ENCODE data around the gene LAMB4. TPM values are rescaled to one million over a fixed set of nuclear protein-coding genes. Genes with fewer than 3 reads are reported as not detected.

LAMB4 gene
- total and polyA plus RNA-seq, 2 experiments from 2014 or later, result not detected

DNA sequence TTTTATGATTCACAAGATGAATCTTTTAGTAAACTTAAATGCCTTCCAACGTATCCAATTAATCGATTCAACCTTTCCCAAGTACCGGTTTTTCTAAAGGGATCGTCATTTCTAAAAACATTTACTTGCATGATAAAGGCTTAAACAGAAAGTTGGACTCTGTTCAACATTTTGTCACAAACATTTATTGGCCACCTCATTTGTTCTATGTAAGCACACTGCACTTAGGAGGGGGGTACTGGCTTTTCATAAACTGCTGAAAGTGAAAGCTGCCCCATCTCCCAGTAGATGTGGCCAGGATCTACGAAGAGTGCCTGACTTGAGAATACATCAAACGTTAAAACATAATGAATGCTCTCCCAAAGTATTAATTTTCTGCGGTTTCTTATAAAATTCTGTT is 37.3 kb upstream of the LAMB4 start:
- H3K4me3 Mint-ChIP-seq, result no peak overlapping the region
- H3K27ac Mint-ChIP-seq, result no peak overlapping the region
- H3K4me2 ChIP-seq, result no peak overlapping the region
- DNase-seq (ENCODE audit: low spot score) (no peak), ATAC-seq (no peak)
- H3K4me3 ChIP-seq, result no peak overlapping the region
- no peak overlapping the region for H3K27ac ChIP-seq (ENCODE audit: low read depth)
- no peak overlapping the region for H2AFZ ChIP-seq
- no peaks in the 10 kb centered on the region for H3K36me3 ChIP-seq (ENCODE audit: insufficient read depth)
- no peaks in the 10 kb centered on the region for H3F3A ChIP-seq (replicated peaks; ENCODE audit: low read depth)
- H4K20me1 ChIP-seq (replicated peaks; ENCODE audit: insufficient read depth), result no peaks in the 10 kb centered on the region
- no peaks in the 10 kb centered on the region for H3K27me3 ChIP-seq (ENCODE audit: insufficient read depth)
- no peaks in the 10 kb centered on the region for H3K9me2 ChIP-seq (ENCODE audit: insufficient read depth)
- H3K9me3 Mint-ChIP-seq, result no peaks in the 10 kb centered on the region
- 0 out of 2 replicates have a peak, but pooled peaks cover 3% of the 10 kb centered on the region for H3K4me1 ChIP-seq (ENCODE audit: insufficient read depth)
- no peaks in the 10 kb centered on the region for H3K27me3 Mint-ChIP-seq (ENCODE audit: insufficient read depth, low read depth, poor library complexity)
- H3K79me2 ChIP-seq (replicated peaks; ENCODE audit: insufficient read depth), result no peaks in the 10 kb centered on the region
- H3K4me1 Mint-ChIP-seq, result peaks cover 16% of the 10 kb centered on the region
- H3K36me3 Mint-ChIP-seq (ENCODE audit: low read depth), result no peaks in the 10 kb centered on the region
- TF ChIP-seq ZNF114 (CRISPR knock-in tag; IDR thresholded peaks at IDR 0.05) (no peak), NANOG (IDR thresholded peaks at IDR 0.05; ENCODE audit: borderline replicate concordance) (no peak), EZH2 (IDR thresholded peaks at IDR 0.05; ENCODE audit: low read depth, unreplicated experiment) (no peak), EZH2phosphoT487 (IDR thresholded peaks at IDR 0.05; ENCODE audit: unreplicated experiment) (no peak)
- TF ChIP-seq, protein P1, sequence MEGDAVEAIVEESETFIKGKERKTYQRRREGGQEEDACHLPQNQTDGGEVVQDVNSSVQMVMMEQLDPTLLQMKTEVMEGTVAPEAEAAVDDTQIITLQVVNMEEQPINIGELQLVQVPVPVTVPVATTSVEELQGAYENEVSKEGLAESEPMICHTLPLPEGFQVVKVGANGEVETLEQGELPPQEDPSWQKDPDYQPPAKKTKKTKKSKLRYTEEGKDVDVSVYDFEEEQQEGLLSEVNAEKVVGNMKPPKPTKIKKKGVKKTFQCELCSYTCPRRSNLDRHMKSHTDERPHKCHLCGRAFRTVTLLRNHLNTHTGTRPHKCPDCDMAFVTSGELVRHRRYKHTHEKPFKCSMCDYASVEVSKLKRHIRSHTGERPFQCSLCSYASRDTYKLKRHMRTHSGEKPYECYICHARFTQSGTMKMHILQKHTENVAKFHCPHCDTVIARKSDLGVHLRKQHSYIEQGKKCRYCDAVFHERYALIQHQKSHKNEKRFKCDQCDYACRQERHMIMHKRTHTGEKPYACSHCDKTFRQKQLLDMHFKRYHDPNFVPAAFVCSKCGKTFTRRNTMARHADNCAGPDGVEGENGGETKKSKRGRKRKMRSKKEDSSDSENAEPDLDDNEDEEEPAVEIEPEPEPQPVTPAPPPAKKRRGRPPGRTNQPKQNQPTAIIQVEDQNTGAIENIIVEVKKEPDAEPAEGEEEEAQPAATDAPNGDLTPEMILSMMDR (conservative IDR thresholded peaks at IDR 0.05; ENCODE audit: low read depth in 2 of 2), result no peak
- TF ChIP-seq, protein P2, sequence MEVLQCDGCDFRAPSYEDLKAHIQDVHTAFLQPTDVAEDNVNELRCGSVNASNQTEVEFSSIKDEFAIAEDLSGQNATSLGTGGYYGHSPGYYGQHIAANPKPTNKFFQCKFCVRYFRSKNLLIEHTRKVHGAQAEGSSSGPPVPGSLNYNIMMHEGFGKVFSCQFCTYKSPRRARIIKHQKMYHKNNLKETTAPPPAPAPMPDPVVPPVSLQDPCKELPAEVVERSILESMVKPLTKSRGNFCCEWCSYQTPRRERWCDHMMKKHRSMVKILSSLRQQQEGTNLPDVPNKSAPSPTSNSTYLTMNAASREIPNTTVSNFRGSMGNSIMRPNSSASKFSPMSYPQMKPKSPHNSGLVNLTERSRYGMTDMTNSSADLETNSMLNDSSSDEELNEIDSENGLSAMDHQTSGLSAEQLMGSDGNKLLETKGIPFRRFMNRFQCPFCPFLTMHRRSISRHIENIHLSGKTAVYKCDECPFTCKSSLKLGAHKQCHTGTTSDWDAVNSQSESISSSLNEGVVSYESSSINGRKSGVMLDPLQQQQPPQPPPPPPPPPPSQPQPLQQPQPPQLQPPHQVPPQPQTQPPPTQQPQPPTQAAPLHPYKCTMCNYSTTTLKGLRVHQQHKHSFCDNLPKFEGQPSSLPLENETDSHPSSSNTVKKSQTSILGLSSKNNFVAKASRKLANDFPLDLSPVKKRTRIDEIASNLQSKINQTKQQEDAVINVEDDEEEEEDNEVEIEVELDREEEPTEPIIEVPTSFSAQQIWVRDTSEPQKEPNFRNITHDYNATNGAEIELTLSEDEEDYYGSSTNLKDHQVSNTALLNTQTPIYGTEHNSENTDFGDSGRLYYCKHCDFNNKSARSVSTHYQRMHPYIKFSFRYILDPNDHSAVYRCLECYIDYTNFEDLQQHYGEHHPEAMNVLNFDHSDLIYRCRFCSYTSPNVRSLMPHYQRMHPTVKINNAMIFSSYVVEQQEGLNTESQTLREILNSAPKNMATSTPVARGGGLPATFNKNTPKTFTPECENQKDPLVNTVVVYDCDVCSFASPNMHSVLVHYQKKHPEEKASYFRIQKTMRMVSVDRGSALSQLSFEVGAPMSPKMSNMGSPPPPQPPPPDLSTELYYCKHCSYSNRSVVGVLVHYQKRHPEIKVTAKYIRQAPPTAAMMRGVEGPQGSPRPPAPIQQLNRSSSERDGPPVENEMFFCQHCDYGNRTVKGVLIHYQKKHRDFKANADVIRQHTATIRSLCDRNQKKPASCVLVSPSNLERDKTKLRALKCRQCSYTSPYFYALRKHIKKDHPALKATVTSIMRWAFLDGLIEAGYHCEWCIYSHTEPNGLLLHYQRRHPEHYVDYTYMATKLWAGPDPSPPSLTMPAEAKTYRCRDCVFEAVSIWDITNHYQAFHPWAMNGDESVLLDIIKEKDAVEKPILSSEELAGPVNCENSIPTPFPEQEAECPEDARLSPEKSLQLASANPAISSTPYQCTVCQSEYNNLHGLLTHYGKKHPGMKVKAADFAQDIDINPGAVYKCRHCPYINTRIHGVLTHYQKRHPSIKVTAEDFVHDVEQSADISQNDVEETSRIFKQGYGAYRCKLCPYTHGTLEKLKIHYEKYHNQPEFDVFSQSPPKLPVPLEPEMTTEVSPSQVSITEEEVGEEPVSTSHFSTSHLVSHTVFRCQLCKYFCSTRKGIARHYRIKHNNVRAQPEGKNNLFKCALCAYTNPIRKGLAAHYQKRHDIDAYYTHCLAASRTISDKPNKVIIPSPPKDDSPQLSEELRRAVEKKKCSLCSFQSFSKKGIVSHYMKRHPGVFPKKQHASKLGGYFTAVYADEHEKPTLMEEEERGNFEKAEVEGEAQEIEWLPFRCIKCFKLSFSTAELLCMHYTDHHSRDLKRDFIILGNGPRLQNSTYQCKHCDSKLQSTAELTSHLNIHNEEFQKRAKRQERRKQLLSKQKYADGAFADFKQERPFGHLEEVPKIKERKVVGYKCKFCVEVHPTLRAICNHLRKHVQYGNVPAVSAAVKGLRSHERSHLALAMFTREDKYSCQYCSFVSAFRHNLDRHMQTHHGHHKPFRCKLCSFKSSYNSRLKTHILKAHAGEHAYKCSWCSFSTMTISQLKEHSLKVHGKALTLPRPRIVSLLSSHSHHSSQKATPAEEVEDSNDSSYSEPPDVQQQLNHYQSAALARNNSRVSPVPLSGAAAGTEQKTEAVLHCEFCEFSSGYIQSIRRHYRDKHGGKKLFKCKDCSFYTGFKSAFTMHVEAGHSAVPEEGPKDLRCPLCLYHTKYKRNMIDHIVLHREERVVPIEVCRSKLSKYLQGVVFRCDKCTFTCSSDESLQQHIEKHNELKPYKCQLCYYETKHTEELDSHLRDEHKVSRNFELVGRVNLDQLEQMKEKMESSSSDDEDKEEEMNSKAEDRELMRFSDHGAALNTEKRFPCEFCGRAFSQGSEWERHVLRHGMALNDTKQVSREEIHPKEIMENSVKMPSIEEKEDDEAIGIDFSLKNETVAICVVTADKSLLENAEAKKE (CRISPR knock-in tag; IDR thresholded peaks at IDR 0.05), result no peak

All from GM23338 (cell line).